ENCODE results near the gene EN1.

EN1 gene

GRCh38 chr2:118846953-118847761 is at the start of gene EN1:
TSS of gene EN1 (minus strand) at chr2:118847648. CDS start at chr2:118847167, 481 bp downstream.
- no peak for DNase-seq (ENCODE audit: low read depth)
- peak within 1 kb of the TSS; percentile 48 for H3K4me3 ChIP-seq (ENCODE audit: low read depth, low read length)
- in situ Hi-C loops (cut with HindIII; ENCODE audit: low sequenced_read_pairs), result no loop called here
- no peak for TF ChIP-seq CTCF (IDR thresholded peaks at IDR 0.05; ENCODE audit: low read depth, low read length, missing control alignments)

- DNase-seq (ENCODE audit: low read depth), result no peak
- in situ Hi-C loops (cut with HindIII; ENCODE audit: low sequenced_read_pairs), result no loop called here
- no peak overlapping the region for H3K4me3 ChIP-seq (ENCODE audit: low read depth, low read length)
- TF ChIP-seq CTCF (IDR thresholded peaks at IDR 0.05; ENCODE audit: low read depth, low read length, missing control alignments), result no peak
These were observed 45.7 kb upstream of the EN1 start for GRCh38 chr2:118893100-118893499.

GRCh38 chr2:118889995-118890394 is 42.5 kb upstream of the EN1 start:
- no peak overlapping the region for H3K4me3 ChIP-seq (ENCODE audit: low read depth, low read length)
- no peak for TF ChIP-seq CTCF (IDR thresholded peaks at IDR 0.05; ENCODE audit: low read depth, low read length, missing control alignments)
- in situ Hi-C loops (cut with HindIII; ENCODE audit: low sequenced_read_pairs), result no loop called here
- DNase-seq (ENCODE audit: low read depth), result no peak

GRCh38 chr2:118883792-118884191 is 36.3 kb upstream of the EN1 start:
- in situ Hi-C loops (cut with HindIII; ENCODE audit: low sequenced_read_pairs), result no loop called here
- no peak for DNase-seq (ENCODE audit: low read depth)
- no peak overlapping the region for H3K4me3 ChIP-seq (ENCODE audit: low read depth, low read length)
- TF ChIP-seq CTCF (IDR thresholded peaks at IDR 0.05; ENCODE audit: low read depth, low read length, missing control alignments), result no peak

GRCh38 chr2:118882693-118883336 is 35.4 kb upstream of the EN1 start:
- in situ Hi-C loops (cut with HindIII; ENCODE audit: low sequenced_read_pairs), result no loop called here
- DNase-seq (ENCODE audit: low read depth), result peak; percentile 8
- H3K4me3 ChIP-seq (ENCODE audit: low read depth, low read length), result no peak overlapping the region
- peak; percentile 92 for TF ChIP-seq CTCF (IDR thresholded peaks at IDR 0.05; ENCODE audit: low read depth, low read length, missing control alignments)

GRCh38 chr2:118881490-118882129 is 34.2 kb upstream of the EN1 start:
- DNase-seq (ENCODE audit: low read depth), result peak; percentile 8
- H3K4me3 ChIP-seq (ENCODE audit: low read depth, low read length), result no peak overlapping the region
- in situ Hi-C loops (cut with HindIII; ENCODE audit: low sequenced_read_pairs), result no loop called here
- peak; percentile 86 for TF ChIP-seq CTCF (IDR thresholded peaks at IDR 0.05; ENCODE audit: low read depth, low read length, missing control alignments)

Data from astrocyte of the cerebellum (primary cell).